CD4-positive, alpha-beta T cell treated with Interleukin-21 for 1 hour (primary cell): ENCODE measurements around the gene LSM14B.
"Not testable (repeated sequence)": the region's sequence is repeated elsewhere in the genome, so short reads cannot be mapped to it uniquely, and the experiment has no call there.

Experiments used
- DNase-seq: peaks from one replicate; pipeline ENCODE4 v3.0.0-alpha.2; 2020

The LSM14B gene

GRCh38 chr20:62121776-62122653 is at the start of gene LSM14B:
Gene LSM14B (plus strand): TSS chr20:62122475. CDS start chr20:62122667, 192 bp downstream.
- peak; percentile 97 for DNase-seq

DNA sequence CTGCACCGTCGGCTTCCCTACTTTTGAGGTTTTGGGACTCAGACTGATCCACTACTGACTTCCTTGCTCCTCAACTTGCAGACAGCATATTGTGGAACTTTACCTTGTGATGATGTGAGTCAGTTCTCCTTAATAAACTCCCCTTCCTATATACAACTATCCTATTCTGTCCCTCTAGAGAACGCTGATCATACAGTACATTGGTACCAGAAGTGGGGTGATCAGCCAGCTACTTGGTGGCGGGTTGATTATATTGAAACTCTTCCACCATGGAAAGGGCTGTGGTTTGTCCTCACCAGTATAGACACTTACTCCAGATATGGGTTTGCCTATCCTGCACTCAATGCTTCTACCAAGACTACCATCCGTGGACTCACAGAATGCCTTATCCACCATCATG is 49.0 kb upstream of the LSM14B start:
- DNase-seq = no peak

- DNase-seq = no peak
These were observed 43.1 kb upstream of the LSM14B start for GRCh38 chr20:62079166-62079565.

GRCh38 chr20:62080249-62080990 is 41.9 kb upstream of the LSM14B start:
- no peak for DNase-seq

- no peak for DNase-seq
These were observed 39.0 kb upstream of the LSM14B start for GRCh38 chr20:62083312-62083711.

GRCh38 chr20:62084224-62084623 is 38.1 kb upstream of the LSM14B start:
- not testable (repeated sequence) for DNase-seq

DNA sequence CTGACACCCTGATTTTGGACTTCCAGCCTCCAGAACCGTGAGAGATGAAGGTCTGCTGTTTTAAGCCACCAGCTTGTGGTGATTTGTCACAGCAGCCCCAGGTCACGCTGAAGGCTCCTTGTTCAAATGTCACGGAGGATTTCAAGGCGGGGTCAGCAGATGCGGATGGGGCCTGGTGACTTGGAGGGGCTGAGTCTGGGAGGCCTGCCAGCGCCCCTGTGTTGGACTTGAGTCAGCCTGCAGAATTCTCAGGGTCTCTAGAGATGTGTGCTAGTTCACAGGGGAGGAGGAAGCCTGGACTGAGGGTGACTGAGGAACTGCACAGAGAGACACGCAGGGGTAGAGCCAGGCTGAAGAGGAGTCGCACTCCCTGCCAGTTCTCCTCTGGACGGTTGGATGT is 37.1 kb upstream of the LSM14B start:
- no peak for DNase-seq

- DNase-seq = no peak
These were observed 35.0 kb upstream of the LSM14B start for GRCh38 chr20:62087227-62087626.

GRCh38 chr20:62087632-62088031 is 34.6 kb upstream of the LSM14B start:
- DNase-seq = no peak

DNA sequence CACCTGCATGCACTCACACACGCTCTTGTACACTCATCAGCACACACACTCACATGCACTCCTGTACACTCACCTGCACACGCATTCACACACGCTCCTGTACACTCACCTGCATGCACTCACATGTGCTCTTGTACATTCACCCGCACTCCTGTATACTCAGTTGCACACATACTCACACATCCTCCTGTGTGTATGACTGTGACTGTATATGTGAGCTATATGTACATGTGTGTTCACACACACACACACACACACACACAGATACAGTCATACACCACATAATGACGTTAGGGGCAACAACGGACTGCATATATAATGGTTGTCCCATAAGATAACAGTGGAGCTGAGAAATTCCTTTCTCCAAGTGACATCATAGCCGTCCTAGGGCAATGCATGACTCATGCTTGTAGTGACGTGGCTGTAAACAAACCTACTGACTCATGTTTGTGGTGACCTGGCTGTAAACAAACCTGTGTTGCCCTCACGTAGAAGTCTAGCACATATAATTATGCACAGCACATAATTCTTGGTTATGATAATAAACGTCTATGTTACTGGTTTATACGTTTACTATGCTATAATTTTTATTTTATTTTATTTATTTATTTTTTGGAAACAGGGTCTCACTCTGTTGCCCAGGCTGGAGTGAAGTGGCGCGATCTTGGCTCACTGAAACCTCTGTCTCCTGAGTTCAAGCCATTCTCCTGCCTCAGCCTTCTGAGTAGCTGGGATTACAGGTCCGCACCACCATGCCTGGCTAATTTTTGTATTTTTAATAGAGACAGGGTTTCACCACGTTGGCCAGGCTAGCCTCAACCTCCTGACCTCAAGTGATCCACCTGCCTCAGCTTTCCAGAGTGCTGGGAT is 33.8 kb upstream of the LSM14B start:
- DNase-seq = no peak

DNA sequence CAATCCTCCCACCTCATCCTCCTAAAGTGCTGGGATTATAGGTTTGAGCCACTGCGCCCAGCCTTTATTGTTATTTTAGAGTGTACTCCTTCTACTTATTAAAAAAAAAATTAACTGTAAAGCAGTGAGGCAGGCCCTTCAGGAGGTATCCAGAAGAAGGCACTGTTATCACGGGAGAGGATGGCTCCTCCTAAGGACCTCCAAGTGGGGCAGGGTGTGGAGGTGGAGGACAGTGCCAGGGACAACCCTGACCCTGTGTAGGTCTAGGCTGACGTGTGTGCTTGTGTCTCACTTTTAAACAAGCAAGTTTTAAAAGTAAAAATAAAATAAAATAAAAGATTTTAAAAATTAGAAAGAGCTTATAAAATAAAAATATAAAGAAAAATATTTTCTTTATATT is 32.9 kb upstream of the LSM14B start:
- DNase-seq = no peak

DNA sequence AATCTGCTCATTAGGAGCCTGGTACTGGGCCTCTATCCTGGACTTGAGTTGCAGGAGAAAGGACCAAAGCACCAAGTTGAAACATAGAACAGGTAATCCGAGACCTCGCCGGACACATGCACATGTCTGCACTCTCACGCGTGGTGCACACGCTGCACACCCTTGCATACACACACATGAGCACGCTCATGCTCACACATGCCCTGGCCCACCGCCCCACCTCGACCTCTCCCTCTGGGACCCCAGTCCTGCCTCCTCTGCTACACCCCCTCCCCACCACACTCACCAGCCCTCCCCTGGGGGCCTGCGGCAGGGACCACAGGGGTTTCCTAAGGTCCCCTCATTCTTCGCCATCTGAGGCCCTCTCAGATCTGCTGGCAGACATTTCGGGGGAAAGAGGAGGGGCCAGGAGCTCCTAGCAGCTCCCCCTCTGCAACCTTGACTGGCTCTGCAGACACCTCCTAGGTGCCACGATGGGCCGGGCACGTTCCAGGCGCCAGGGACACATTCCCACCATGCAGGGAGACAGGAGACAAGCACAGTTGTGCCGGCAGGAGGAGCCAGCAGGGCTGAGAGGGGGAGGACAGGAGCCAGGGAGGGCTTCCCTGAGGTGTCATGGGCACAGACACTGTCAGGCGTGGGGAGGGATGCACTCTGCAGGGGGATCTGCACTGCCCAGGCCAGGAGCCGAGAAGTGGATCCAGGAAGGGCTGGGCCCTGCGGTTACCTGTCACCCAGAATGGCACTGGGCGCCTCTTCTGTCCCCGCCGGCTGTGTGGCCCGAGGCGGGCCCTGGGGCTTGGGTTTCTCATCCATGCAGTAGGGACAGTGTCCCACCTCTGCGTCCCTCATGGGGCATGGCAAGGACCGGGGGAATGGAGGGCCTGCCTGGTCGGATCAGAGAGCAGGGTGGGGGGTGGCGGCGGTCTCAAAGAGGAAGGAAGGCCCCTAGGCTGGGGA is 25.6 kb upstream of the LSM14B start:
- DNase-seq = no peak

DNA sequence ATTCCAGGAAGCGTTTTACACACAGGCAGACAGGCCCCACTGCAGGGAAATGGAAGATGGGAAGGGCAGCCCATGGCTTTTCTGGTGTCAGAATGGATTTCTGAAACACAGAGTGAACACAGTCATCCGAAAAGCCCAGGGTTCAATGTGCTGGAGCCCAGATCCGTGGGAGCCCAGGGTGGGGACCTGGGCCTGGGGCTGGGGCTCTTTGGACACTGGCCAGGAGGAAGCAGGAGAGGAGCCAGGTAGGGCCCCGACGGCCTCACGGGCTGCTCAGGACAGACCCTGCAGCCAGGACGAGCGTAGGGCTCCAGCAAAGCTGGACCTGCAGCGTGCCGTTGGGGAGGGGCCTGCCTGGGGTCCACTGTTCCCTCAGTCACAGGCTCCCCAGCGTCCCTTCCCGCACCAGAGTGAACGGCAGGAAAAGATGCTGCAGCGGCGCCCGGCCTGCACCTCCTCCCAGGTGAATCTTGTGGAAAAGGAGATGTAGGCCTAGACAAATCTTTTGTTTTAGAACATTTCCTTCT is 24.3 kb upstream of the LSM14B start:
- DNase-seq = no peak

DNA sequence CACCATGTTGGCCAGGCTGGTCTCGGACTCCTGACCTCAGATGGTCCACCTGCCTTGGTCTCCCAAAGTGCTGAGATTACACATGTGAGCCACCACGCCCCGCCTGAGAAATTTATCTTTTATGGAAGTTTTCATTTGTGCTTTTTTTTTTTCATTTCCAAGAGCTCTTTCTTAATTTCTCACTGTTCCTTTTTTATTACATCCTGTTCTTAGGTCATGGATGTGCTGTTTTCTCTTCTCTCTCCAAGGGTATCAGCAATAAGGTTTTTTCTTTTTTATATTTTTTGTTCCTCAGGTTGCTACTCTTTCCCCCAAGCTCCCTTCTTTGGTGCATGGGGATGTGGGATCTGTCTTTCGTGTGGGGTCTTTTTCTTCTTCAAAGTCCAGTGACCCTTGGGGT is 21.2 kb upstream of the LSM14B start:
- no peak for DNase-seq

GRCh38 chr20:62103508-62104233 is 18.6 kb upstream of the LSM14B start:
- DNase-seq = no peak

DNA sequence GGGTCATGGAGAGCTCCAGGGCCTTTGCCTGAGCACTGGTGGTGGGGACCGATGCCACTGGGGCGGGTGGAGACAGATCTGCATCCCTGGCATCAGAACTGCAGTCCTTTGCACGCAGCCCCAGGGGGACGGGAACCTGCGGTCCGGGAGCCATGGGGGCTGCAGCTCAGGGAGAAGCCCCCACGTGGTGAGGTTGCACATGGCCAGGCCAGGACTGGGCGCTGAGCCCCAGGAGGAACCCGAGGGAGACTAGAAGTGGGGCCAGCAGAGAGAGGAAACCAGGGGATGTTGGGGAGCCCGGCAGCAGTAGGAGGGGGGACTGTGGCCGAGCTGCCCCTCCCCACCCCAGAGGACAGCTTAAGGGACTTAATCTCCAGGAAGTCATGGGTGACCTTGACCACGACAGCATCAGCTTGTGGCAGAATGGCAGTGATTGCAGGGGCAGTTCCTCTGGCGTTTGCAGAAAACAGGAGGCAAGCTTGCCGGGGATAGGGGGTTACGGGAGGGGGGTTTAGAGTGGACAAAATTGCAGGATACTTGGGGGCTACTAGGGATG is 18.0 kb upstream of the LSM14B start:
- DNase-seq = no peak

- DNase-seq = no peak
These were observed 17.4 kb upstream of the LSM14B start for GRCh38 chr20:62104791-62105345.

DNA sequence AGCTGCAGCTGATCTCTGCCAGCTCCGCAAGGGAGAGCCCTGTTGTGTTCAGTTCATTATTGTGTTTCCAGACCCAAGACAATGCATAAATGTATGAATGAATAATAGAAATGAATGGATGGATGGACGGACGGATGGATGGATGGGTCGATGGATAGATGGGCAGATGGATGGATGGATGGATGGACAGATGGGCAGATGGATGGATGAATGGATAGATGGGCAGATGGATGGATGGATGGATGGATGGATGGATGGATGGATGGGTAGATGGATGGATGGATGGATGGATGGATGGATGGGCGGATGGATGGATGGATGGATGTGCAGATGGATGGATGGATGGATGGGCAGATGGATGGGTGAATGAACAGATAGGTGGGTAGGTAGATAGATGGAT is 16.7 kb upstream of the LSM14B start:
- DNase-seq = no peak

DNA sequence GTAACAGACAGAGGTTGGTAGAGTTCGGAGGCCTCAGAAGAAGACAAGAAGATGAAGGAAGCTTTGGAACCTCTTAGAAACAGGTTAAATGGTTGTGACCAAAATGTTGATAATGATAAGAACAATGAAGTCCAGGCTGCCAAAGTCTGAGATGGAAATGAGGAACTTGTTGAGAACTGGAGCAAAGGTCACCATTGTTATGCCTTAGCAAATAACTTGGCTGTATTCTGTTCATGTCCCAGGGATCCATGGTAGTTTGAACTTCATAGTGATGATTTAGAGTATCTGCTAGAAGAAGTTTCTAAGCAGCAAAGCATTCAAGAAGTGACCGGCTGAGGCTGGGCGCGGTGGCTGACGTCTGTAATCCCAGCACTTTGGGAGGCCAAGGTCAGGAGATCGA is 11.1 kb upstream of the LSM14B start:
- no peak for DNase-seq

DNA sequence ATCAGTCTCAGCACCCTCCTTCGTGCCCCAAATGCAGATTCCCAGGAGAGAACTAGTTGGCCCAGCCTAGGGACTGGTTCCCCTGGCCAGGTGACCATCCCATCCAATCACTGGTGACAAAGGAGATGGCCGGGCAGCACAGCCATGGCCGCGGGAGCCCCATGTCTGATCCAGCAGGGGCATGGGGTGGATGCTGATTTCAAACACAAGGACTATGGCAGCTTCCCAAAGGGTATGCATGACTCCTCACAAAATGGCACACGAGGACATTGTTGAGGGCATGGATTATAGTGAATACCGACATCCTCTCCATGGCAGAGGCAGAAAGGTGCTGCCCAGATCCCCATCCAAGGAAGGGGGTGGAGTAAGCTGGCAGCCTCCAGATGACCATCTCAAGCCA is 9.9 kb upstream of the LSM14B start:
- no peak for DNase-seq
